Right hindlimb (tissue), 1 donor: ENCODE results near the gene NFIA.
A peak's percentile ranks its signal among the peaks of the same experiment; 100 is the strongest.

Source experiments
- DNase-seq: peaks from one replicate; pipeline ENCODE4 v3.0.0-alpha.2; 2018

NFIA gene

GRCh38 chr1:61419657-61420056 is 337.3 kb downstream of the NFIA start:
- no peak for DNase-seq

GRCh38 chr1:61420243-61420642 is 337.9 kb downstream of the NFIA start:
- no peak for DNase-seq

DNA sequence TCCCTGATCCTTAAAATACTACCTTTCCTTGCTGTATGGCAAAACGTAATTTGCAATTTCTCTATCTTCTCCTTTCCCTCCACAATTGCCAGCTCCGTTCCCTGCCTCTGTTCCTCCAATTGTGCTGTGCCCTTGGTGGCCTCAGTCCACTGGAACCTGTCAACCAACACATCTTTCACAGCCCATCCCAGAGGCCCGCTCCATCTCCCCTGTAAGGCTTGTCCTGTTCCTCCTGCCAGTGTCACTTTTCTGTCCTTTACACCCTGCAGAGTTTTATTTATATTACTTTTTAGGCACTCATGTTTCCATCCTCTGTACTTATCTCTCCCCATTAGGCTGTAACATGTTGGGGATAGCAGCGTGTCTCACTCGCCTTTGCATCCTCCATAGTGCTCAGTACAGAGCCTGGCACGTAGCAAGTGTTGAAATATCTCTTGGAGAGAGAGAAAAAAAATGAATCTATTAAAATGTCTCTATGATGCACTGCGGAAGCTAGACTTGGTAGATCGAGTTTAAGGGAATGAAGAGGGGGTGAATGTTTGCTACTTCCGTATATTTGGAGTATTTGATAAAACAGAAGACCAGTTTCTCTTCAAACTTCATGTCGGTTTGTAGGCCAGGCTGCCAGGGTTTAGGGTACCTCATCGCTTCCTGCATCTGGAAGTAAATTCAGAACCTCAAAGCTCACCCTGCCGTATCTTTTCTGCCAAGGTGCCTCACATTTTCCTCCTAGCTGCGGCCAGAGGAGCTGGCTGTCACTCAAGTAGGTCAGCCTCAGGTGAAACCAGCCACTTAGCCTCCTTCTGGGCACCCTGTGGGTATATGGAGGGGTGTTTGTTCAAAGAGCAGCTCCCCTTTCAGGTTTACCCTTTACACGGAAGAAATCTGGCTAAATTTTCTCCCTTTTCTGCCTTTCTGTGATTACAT is 338.8 kb downstream of the NFIA start:
- DNase-seq, result no peak

DNA sequence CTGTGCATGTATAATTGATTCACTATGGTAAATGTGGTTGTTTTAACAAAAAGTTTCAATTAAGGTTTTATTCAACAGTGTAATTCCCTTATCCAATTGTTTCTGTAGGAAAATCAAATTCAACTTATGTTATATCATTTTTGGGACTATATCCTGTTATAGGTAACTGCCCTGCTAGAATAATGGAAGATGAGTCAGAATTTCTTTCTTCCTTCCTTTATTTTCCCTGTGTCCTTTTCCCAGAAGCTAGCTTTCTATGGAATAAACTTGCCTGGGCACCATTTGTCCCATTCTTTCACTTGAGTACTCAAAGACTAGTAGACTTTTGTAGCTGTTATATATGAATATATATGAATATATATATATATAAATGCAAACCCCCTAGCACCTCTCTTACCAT is 341.3 kb downstream of the NFIA start:
- no peak for DNase-seq

DNA sequence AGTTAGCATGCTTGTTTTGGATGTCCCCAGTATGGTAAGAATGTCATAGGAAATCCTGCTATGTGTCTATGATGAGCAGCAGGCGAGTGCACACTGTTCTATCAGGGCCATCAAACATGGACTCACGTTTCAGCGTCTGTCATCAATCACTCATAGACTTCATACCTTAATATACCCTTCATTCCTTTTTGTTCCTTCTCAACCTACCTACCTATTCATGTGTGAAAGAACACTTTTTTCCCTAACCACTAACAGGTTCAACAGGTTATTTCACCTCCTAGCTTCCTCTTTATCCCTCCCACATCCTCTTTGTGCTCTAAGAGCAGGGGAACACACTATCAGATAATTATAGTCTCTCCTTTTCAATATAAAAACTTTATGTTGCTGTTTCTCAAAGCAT is 342.0 kb downstream of the NFIA start:
- DNase-seq, result no peak

GRCh38 chr1:61425040-61425439 is 342.7 kb downstream of the NFIA start:
- DNase-seq, result no peak

- DNase-seq, result peak; percentile 55
Observed at GRCh38 chr1:61426254-61426653, 343.9 kb downstream of the NFIA start.

DNA sequence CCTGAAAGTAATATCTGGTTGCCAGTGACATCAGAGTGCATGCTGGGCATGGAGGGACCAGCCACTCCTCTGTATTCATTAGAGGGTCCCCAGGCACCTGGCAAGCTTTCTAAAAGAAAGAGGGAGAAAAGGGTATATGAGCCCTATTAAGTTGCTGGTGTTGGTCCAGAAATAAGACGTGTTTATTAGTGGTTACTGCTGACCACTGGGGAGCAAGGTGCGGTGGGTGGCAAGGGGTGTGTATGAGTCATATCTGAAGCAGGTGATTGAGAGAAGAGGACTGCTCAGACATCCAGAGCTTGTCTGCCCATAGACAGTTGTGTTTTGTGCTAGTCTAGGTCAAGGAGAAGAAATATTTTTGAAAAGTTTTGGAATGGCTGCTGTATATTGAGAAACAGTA is 344.5 kb downstream of the NFIA start:
- no peak for DNase-seq

- DNase-seq, result no peak
Observed at GRCh38 chr1:61427510-61427909, 345.1 kb downstream of the NFIA start.

DNA sequence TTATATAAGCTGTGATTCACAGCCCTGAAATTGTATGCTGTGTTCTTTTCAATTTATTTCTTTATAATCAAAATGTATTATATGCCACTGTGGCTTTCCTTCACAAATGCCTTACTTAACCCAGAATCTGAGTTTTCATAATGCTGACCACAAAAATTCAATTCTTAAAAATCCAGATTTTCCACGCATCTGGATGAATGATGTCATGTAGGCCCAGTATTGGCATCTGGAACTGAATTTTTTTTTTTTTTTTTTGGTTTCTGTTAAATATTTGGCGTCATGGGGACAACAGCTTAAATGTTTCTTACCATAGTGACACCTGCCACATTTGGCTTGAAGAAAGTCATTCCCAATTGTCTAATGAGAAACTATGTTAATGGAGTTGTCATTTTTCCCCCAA is 345.8 kb downstream of the NFIA start:
- DNase-seq, result no peak

DNA sequence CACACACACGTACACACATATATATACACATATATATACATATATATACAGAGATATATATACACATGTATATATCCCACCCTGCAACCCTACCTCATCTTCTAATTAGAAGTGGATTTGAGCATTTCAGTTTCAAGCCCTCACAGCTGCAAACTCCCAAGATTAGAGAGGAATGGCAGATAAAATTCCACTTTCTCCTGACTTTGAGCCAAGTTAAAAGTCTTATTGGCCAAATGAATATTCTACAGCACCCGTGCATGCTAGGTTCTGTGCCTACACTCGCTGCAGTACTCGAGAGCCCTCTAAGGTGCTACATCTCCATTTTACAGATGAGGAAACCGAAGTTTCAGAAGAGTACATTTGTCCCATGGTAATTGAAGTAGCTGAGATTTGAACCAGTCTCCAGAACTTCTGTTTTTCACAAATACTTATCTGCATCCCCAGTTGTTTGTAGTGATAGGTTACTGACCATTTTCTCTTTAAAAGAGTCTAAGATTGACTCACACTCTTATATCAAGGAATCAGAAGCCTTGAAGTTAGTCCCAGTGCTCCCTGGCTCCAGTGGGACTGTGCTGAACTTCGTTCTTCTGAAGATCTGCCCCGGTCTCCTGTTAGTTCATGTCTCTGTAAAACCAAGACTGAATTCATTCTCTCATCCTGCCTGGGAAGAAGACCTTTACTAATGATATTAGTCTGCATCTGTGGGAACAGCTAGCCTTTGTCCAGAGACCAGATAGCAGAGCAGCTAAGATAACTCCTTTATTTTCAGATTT is 350.4 kb downstream of the NFIA start:
- no peak for DNase-seq

DNA sequence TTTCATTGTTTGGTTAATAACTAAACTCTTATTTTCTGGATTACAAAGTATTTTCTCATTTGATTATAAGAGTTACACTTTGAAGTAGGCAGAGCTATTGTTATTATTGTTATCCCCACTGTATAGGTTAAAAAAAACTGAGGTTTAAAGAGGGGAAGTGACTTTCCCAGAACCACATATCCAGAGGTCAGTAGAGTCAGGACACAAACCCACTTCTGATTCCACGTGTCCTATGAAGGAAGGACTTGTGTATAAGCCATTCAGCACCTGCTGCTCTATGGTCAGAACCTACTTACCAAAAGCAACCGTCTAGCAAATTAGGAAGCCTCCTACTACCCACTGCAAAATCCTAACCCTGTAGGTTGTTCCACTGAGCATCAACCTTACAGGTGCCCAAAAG is 351.3 kb downstream of the NFIA start:
- no peak for DNase-seq

GRCh38 chr1:61434276-61434675 is 351.9 kb downstream of the NFIA start:
- no peak for DNase-seq

DNA sequence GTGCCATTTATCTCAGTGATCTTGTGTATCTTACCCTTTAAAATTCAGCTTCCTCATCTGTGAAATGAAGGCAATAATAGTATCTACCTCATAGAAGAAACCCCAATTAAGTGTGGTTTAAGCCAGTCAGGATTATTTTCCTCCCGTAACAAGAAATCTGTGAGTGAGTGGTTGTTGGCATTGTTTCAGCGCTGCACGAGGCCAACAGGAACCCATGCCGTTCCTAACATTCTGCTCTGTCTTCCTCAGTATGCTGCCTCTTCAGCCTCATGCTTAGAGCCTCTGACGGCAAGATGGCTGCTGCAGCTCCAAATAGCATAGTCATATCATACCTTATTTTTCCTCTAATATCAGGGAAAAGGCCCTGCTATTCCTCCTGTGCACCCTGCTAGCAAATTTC is 352.9 kb downstream of the NFIA start:
- DNase-seq, result no peak

DNA sequence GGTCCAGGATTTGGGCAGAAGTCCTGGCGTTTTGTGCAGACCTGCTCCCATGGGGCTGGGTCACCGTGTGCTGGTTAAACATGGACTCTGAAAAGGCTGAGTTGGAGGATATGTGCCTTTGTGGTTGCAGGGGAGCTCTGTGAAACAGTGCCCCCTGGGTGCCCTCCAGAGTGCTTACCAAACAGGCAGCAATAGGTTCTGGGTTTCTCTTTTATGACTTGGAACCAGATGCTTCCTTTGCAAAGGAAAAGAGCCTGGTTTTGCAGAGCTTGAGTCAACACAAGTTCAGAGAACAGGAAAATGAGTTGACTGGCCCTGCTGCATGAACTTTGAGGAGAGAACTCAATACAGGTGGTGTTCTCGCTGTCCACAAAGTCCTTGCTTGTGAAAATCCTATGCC is 353.7 kb downstream of the NFIA start:
- DNase-seq, result no peak

GRCh38 chr1:61436491-61437120 is 354.2 kb downstream of the NFIA start:
- DNase-seq, result no peak

- no peak for DNase-seq
Observed at GRCh38 chr1:61439234-61439633, 356.9 kb downstream of the NFIA start.

DNA sequence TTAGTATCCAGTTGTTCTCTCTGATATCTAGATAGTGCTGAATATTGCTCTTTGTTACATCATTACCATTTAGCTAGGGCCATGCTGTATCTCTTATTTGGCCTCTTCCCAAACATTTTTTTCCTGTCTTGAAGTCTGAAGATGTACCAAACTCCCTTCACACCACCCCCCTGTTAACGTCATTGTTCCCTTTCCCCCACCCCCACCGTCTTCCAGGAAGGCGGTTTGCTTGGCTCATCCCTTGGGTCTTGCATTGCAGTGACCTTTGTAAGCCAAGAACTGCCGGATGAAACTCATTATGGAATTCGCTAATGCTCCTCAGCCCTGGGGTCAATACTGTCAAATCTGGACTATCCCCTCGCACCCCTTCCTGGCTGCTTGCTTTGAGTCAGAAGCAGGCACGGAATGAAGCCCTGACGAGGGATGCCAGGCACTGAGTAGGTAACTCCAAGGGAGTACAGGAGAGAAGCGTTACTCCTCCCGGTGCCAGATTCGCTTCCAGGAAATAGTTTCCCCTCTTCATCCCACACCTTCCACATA is 359.4 kb downstream of the NFIA start:
- DNase-seq, result peak; percentile 53

- no peak for DNase-seq
Observed at GRCh38 chr1:61442544-61442943, 360.2 kb downstream of the NFIA start.

- peak; percentile 48 for DNase-seq
Observed at GRCh38 chr1:61444288-61444687, 361.9 kb downstream of the NFIA start.

DNA sequence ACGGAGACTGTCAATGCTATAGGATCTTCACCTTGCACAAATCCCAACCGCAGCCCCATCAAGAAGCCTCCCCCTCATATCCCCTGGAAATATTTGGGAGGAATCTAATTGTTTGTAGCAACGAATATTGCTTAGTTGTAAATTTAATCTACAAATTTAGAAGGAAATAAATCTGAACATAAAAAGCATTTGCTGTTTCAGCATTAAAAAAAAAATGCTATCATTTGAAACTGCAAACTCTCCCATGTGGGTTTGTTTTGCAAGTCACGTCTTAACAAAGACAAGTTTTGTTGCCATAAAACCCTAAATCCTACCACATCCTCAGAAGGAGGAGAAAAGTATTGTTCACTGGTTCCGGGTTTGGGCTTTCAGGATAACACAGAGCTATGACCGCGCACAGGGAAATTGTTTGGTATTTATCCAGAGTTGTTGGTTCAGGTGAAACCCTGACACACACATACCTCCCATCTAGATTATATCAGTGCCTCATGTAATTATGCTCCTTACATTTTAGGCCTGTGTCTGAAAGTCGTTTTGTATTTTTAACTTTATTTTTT is 363.0 kb downstream of the NFIA start:
- DNase-seq, result no peak

DNA sequence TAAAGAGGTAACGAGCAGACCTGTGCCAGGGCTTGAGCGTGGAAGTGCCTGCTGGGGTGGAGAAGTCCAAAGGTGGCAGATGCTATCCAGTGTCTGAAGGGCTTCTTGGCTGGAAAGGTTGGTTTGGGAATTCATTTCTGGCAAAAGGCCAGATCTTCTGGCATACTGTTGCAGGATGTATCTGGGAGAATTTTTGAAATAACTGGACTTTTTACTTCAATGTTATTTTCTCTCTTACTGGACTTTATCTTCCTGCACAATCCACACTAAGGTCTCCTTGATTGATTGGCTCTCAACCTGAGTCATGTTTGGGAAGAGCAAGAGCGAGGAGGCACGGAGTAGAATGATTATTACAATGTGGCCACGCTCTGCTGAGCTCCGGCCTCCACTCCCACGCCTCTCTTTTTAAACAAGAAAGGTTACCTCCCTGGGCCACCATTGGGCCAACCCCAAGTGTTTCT is 364.2 kb downstream of the NFIA start:
- no peak for DNase-seq
